Brain microvascular endothelial cell (primary cell): ENCODE measurements around the gene TMEM52B.

ENCODE experiments used
- DNase-seq: peaks from one replicate; pipeline ENCODE4 v3.0.0-alpha.2; 2020
- H3K27ac ChIP-seq: fragments of 250-450 bp; sonication (Bioruptor Pico); 2 replicates; pipeline ENCODE4 v1.5.1; 2020; ENCODE audit warnings: mild to moderate bottlenecking, moderate library complexity
- H3K27me3 ChIP-seq: fragments of 250-450 bp; sonication (Bioruptor Pico); replicated peaks from 2 replicates; pipeline ENCODE4 v1.5.1; 2020; ENCODE audit warnings: mild to moderate bottlenecking
- H3K36me3 ChIP-seq: fragments of 250-450 bp; sonication (Bioruptor Pico); replicated peaks from 2 replicates; pipeline ENCODE4 v1.5.1; 2020; ENCODE audit warnings: mild to moderate bottlenecking
- H3K4me3 ChIP-seq: 2 replicates; pipeline ENCODE4 v1.5.1; 2011; ENCODE audit warnings: low read depth, mild to moderate bottlenecking, control low read depth, low read length, moderate library complexity
- in situ Hi-C: cut with HindIII; loops from 2 replicates; pipeline ENCODE4 v1.10.0; 2017; ENCODE audit warnings: low sequenced_read_pairs, low pct_ligation_motif_present
- TF ChIP-seq, protein P1 (sequence below): IDR thresholded peaks from 2 replicates; pipeline ENCODE4 v1.5.1; 2011; ENCODE audit warnings: low read depth, mild to moderate bottlenecking, moderate library complexity, low read length, control low read depth, inconsistent platforms; ENCODE audit errors: missing control alignments

TMEM52B gene

DNA sequence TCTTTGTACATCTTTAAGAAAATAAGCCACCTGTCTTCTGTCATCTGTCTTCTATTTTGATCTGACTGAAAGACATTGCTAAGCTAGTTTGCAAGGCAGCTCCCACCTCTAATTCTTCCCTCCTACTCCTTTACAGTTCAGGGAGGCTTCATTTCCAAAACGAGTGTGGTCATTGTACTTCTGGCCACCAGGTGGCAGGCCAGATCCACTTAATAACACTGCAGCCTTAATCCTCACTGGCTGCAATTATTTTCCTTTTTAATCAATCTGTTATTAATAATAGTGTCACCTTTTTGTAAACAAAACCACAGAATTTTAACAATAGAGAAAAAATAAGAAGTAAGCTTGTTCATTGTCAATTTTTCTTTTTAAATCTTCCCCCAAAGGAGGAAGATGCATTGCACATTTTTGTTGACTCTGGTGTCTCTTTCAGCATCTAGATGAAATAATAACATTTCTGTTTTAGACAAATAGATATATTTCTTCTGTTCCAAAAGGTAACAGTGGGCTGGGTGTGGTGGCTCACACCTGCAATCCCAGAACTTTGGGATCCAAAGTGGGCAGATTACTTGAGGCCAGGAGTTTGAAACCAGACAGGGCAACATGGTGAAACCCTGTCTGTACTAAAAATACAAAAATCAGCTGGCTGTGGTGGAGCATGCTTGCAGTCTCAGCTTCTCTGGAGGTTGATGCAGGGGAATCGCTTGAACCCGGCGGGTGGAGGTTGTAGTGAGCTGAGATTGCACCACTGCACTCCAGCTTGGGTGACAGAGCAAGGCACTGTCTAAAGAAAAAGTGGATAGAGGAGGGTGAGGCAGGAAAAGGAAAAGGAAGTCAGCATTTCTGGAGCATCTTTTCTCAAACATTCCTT, 57.2 kb downstream of the TMEM52B start:
- Histone ChIP-seq H3K4me3 (no peak overlapping the region), H3K27ac (no peak overlapping the region), H3K27me3 (no peaks in the 10 kb centered on the region), H3K36me3 (no peaks in the 10 kb centered on the region)
- TF ChIP-seq, protein P1, sequence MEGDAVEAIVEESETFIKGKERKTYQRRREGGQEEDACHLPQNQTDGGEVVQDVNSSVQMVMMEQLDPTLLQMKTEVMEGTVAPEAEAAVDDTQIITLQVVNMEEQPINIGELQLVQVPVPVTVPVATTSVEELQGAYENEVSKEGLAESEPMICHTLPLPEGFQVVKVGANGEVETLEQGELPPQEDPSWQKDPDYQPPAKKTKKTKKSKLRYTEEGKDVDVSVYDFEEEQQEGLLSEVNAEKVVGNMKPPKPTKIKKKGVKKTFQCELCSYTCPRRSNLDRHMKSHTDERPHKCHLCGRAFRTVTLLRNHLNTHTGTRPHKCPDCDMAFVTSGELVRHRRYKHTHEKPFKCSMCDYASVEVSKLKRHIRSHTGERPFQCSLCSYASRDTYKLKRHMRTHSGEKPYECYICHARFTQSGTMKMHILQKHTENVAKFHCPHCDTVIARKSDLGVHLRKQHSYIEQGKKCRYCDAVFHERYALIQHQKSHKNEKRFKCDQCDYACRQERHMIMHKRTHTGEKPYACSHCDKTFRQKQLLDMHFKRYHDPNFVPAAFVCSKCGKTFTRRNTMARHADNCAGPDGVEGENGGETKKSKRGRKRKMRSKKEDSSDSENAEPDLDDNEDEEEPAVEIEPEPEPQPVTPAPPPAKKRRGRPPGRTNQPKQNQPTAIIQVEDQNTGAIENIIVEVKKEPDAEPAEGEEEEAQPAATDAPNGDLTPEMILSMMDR = peak; percentile 85
- DNase-seq = no peak
- in situ Hi-C loops = no loop called here

DNA sequence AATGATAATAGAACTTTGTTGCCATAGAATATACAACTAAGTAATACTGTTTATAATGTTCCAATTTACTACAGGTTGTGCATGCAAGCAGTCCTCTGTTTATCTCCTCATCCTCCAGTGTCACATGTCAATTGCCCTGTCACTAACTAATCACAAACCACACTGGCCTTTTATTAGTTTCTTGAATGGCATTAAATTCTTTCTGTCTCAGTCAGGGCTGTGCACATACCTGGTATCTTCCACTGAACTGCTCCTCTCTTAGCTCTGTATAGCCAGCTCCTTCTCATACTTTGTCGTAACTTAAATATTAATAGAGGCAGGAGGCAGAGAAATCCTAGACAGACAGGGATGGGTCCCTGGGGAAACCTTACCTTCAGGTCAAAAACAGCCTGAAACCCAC, 57.9 kb downstream of the TMEM52B start:
- DNase-seq = no peak
- in situ Hi-C loops = no loop called here
- no peaks in the 10 kb centered on the region for H3K36me3 ChIP-seq
- H3K27ac ChIP-seq = no peak overlapping the region
- H3K4me3 ChIP-seq = no peak overlapping the region
- no peaks in the 10 kb centered on the region for H3K27me3 ChIP-seq
- TF ChIP-seq, protein P1 = no peak

GRCh38 chr12:10238526-10238925, 59.7 kb downstream of the TMEM52B start:
- H3K27me3 ChIP-seq = no peaks in the 10 kb centered on the region
- in situ Hi-C loops = no loop called here
- no peak overlapping the region for H3K4me3 ChIP-seq
- TF ChIP-seq, protein P1 = no peak
- no peaks in the 10 kb centered on the region for H3K36me3 ChIP-seq
- DNase-seq = no peak
- no peak overlapping the region for H3K27ac ChIP-seq

GRCh38 chr12:10241290-10241689, 62.5 kb downstream of the TMEM52B start:
- Histone ChIP-seq H3K4me3 (no peak overlapping the region), H3K27ac (no peak overlapping the region), H3K36me3 (no peaks in the 10 kb centered on the region), H3K27me3 (no peaks in the 10 kb centered on the region)
- in situ Hi-C loops = no loop called here
- DNase-seq = no peak
- TF ChIP-seq, protein P1 = no peak
